Skeletal muscle satellite cell (primary cell): ENCODE measurements around the gene PATZ1.

Experiments used
- H3K27me3 ChIP-seq: 2 replicates; pipeline ENCODE4 v1.7.0; 2013; ENCODE audit warnings: low read length; ENCODE audit not compliant: control insufficient read depth, insufficient read depth
- H3K36me3 ChIP-seq: 2 replicates; pipeline ENCODE4 v1.7.0; 2013; ENCODE audit warnings: mild to moderate bottlenecking, control low read depth, low read length; ENCODE audit not compliant: insufficient read depth
- H3K4me1 ChIP-seq: 2 replicates; pipeline ENCODE4 v1.7.0; 2013; ENCODE audit warnings: low read length; ENCODE audit not compliant: control insufficient read depth, insufficient read depth
- H3K4me2 ChIP-seq: 2 replicates; pipeline ENCODE4 v1.7.0; 2013; ENCODE audit warnings: mild to moderate bottlenecking, low read length
- H3K4me3 ChIP-seq: 2 replicates; pipeline ENCODE4 v1.7.0; 2013; ENCODE audit warnings: low read length
- H3K9ac ChIP-seq: 2 replicates; pipeline ENCODE4 v1.7.0; 2013; ENCODE audit warnings: mild to moderate bottlenecking, low read depth, low read length, moderate library complexity
- H3K9me3 ChIP-seq: replicated peaks from 2 replicates; pipeline ENCODE4 v1.7.0; 2013; ENCODE audit warnings: mild to moderate bottlenecking, control low read depth, low read length

Gene PATZ1

DNA sequence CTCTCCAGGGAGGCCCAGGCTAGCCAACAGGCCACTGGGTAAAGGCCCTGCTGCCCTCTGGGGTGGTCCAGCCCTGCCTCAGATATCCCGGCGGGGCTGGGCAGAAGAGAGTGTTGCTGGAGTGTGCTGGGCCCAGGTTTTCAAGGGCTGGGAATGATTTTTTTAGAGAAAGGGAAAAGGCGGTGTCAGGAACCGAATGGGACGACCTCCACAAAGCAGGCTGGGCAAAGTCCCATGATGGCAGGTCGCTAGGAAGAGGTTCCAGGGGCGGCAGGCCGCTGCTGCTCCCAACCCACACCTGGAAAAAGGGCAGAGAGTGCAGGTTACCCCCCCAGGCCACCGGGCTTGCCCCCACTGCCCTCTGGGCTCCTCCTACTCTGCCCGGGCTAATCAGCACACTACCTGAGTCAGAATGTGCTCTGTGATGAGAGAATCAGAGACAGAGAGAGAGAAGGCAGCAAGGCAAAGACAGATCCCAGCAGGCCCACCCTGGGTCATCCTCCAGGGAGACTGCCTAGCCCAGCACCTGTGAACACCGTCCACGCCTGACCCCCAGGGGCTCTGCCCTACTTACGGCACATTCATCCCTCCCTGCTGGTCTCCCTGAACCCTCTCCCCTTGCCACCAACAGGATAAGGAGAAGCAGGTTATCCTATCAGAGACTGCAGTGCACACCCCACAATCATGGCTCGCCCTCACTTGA, 4.6 kb downstream of the PATZ1 start:
- H3K27me3 ChIP-seq = no peaks in the 10 kb centered on the region
- H3K4me2 ChIP-seq = no peak overlapping the region
- peaks cover 38% of the 10 kb centered on the region for H3K36me3 ChIP-seq
- no peaks in the 10 kb centered on the region for H3K9me3 ChIP-seq
- H3K4me1 ChIP-seq = peaks cover 28% of the 10 kb centered on the region
- H3K4me3 ChIP-seq = no peak overlapping the region
- H3K9ac ChIP-seq = no peak overlapping the region

DNA sequence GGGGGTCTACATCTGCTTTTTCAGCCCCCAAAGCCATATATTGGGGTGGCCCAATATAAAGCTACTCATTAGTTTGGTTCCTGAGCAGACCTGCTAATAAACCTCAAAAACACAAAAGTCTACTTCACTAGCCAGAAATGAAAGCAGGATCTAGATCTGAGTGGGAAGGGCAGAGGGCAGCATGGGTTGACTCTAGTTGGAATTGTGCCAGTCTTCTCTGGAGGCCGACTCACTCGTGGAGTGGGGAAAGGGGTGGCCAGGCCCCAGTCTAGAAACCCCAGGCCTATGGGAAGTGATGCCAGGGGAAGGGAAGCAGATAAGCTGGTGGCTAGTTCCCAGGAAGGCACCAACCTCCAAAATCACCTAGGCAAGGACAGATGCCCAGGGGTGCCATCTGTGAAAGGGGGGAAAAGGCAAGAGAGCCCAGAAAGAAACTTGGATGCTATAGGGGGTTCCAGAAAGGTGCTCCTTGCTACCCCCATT, 5.3 kb downstream of the PATZ1 start:
- Histone ChIP-seq H3K4me3 (no peak overlapping the region), H3K4me2 (no peak overlapping the region), H3K9ac (no peak overlapping the region), H3K27me3 (no peaks in the 10 kb centered on the region), H3K9me3 (no peaks in the 10 kb centered on the region), H3K4me1 (peaks cover 28% of the 10 kb centered on the region), H3K36me3 (peaks cover 43% of the 10 kb centered on the region)

DNA sequence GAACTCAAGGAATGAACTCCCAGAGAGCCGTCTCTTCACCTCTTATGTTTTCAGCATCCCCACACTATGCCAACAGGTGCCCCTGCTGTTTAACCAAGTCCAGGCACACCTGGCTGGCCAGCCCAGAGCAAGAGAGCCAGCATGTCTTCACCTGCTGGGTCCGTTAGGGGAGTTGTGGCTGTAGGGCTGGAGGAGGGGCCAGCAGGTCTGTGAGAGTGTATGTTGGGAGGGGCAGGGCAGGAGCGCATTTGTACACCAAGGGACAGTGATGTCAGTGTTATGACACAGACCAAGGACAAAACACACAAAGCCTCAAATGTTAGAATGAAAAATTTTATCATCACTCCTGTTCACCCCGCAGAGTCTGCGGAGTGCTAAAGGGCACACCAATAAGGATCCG, 5.8 kb downstream of the PATZ1 start:
- H3K4me1 ChIP-seq = peaks cover 27% of the 10 kb centered on the region
- H3K27me3 ChIP-seq = no peaks in the 10 kb centered on the region
- H3K4me3 ChIP-seq = no peak overlapping the region
- H3K9me3 ChIP-seq = no peaks in the 10 kb centered on the region
- no peak overlapping the region for H3K9ac ChIP-seq
- H3K4me2 ChIP-seq = no peak overlapping the region
- peaks cover 47% of the 10 kb centered on the region for H3K36me3 ChIP-seq

DNA sequence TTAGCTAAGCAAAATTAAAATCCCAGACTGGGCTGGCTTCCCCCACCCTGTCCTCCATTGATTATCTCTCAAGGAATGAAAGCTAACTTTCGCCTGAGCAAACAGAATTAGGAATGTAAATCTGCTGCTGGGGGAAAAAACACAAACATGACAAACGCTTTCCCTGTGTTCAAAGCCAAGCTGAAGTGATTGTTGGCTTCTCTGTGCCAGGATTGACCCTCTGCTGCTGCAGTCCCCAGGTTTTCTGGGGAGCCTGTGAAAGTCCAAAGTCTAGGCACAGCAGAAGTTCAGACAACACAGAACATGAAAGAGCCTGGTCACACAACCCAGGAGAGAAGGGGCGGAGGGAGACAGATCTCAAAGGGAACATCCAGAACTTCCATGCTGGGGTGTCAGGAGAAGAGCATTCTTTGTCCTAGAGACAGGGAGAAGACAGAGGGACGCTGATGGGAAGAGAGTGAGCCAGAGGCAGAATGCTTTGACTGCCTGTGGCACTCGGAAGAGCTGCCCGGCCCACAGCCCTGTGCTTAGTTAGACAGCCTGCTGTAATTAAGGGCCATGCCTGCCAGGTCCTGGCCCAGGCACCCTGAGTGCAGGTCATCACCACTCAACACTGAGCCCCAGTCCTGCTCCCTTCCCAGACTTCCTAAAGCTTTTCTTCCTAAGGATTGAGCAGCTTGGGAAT, 6.9 kb downstream of the PATZ1 start:
- Histone ChIP-seq H3K4me3 (no peak overlapping the region), H3K36me3 (peaks cover 52% of the 10 kb centered on the region), H3K4me2 (no peak overlapping the region), H3K9ac (no peak overlapping the region), H3K27me3 (no peaks in the 10 kb centered on the region), H3K4me1 (peaks cover 16% of the 10 kb centered on the region), H3K9me3 (no peaks in the 10 kb centered on the region)

DNA sequence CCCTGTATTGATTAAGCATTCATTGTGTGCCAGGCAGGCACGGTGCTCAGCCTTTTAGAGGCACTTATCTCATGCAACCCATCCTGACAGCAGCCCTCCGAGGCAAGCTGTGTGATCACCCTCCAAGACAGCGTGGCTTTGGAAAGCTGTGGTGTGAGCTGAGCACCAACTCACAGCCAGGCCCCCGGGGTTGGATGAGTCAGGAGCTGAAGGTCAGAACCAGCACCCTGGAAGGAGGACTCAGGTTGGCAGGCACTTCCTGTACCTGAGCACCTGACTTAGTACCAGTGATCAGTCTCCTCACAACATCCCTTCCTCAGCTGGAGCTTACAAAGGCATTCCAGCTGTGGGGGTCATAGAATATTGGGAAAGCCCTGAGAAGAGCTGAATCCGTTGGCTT, 9.0 kb downstream of the PATZ1 start:
- Histone ChIP-seq H3K4me2 (no peak overlapping the region), H3K4me3 (no peak overlapping the region), H3K9me3 (no peaks in the 10 kb centered on the region), H3K4me1 (peaks cover 11% of the 10 kb centered on the region), H3K27me3 (no peaks in the 10 kb centered on the region), H3K36me3 (peaks cover 47% of the 10 kb centered on the region), H3K9ac (no peak overlapping the region)

DNA sequence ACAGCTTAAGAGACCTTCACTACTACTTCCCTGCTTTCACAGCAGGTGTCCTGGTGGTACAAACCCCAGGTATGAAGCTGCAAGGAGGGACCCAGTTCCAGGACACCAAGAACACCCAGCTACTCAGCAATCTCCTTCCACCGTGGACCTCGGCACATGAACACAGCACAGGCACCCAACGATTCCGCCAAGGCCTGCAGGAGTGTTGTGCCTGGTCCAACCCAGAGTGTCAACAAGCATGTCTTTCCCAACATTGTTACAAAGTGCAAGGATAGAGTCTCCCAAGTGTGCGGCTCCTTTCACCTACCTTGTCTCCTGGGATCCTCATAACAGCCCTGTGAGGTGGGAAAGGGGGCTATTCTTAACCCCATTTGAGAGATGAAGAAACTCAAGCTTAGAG, 11.8 kb downstream of the PATZ1 start:
- Histone ChIP-seq H3K4me2 (no peak overlapping the region), H3K4me1 (peaks cover 11% of the 10 kb centered on the region), H3K9ac (no peak overlapping the region), H3K4me3 (no peak overlapping the region), H3K36me3 (peaks cover 42% of the 10 kb centered on the region), H3K27me3 (no peaks in the 10 kb centered on the region), H3K9me3 (no peaks in the 10 kb centered on the region)

DNA sequence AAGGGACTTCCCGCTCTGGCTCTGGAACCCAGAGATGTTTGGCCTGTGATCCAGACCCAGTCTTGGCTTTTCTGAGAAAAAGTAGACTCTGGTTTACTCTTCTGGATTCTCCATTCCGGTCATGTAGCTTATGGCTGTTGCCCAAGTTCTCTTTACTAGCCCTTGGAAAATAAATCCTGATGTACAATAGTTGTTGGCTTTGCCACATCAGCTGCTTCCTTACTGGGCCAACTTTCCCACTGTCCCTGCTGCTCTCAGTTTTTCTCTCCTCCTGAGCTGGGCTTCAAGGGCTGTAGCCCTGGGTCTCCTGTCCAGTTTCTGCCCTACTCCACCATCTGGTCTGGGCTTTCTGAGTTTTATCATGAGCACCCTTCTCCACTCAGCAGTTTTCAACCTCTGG, 12.5 kb downstream of the PATZ1 start:
- H3K9me3 ChIP-seq = no peaks in the 10 kb centered on the region
- H3K27me3 ChIP-seq = no peaks in the 10 kb centered on the region
- no peak overlapping the region for H3K9ac ChIP-seq
- no peak overlapping the region for H3K4me3 ChIP-seq
- H3K36me3 ChIP-seq = peaks cover 48% of the 10 kb centered on the region
- H3K4me1 ChIP-seq = peaks cover 12% of the 10 kb centered on the region
- H3K4me2 ChIP-seq = no peak overlapping the region

DNA sequence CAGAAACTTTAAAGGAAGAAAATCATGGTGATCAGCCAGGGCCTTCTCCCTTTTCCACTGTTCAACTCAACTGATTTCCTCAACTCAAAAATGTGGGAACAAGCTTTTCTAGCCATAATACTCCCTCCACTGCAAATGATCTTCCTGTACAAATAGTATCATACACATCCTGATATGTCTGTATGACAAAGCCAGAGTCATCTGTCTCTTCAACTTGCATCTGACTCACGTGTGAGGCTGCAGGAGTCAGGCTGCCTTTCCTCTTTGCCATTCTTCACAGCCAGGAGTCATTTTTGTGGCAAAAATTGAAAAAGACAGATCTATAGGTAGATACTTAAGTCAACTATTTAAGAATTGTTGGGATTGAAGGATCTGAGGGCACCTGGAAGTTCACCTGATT, 13.3 kb downstream of the PATZ1 start:
- H3K9me3 ChIP-seq = no peaks in the 10 kb centered on the region
- H3K4me2 ChIP-seq = no peak overlapping the region
- H3K9ac ChIP-seq = no peak overlapping the region
- peaks cover 14% of the 10 kb centered on the region for H3K4me1 ChIP-seq
- H3K27me3 ChIP-seq = no peaks in the 10 kb centered on the region
- no peak overlapping the region for H3K4me3 ChIP-seq
- H3K36me3 ChIP-seq = peaks cover 50% of the 10 kb centered on the region

DNA sequence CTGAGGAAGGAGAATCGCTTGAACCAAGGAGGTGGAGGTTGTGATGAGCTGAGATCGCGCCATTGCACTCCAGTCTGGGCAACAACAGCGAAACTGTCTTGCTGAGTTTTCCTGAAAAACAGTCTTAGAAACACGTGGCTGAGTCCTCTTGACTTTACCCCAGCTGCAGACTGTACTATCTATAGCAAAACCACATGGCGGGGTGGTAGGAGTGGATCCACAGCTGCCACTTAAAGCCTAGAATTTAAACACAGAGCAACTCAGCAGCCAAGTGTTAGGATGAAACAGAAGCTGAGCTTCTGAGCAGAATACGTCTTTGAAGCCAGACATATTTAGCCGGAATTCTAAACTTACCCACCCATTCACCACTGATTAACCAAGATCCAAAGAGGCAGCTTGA, 14.1 kb downstream of the PATZ1 start:
- Histone ChIP-seq H3K9ac (no peak overlapping the region), H3K4me1 (peaks cover 12% of the 10 kb centered on the region), H3K36me3 (peaks cover 51% of the 10 kb centered on the region), H3K4me3 (no peak overlapping the region), H3K4me2 (no peak overlapping the region), H3K9me3 (no peaks in the 10 kb centered on the region), H3K27me3 (no peaks in the 10 kb centered on the region)

DNA sequence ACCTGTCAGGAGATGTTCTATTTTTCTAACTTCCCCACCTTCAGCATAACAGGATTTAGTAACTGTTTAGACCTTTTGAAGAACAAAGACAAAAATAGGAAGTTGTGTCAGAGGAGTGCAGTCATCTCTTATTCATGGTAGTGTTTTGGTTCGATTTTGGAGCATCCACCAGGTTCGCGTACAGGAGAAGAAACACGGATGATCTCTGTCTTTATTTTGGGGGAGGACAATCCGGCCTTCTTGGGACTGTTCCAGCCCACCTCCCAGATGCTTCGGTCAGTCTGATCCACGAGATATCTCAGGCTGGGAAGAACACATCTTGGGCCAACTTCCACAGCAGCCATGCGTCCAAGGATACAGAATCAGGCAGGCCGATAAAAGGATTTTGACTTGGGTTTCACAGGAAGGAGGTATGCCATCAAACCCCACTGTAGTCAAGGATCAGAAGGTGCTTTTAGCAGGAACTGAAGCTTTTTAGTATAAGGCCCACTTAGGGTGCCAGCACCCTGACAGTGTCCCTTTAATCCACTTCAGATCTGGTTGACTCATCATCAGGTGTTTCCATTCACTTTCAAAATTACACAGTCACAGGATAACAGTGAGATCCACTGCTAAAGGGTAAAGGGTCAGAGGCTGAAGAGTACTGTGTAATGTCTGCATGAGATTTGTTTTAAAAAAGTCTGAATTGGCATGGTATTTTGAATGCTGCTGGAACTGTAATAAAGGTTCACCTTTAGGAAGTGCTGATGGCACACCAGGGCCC, 16.5 kb downstream of the PATZ1 start:
- Histone ChIP-seq H3K4me3 (no peak overlapping the region), H3K36me3 (peaks cover 50% of the 10 kb centered on the region), H3K9me3 (no peaks in the 10 kb centered on the region), H3K27me3 (no peaks in the 10 kb centered on the region), H3K4me1 (peaks cover 12% of the 10 kb centered on the region), H3K4me2 (no peak overlapping the region), H3K9ac (no peak overlapping the region)

DNA sequence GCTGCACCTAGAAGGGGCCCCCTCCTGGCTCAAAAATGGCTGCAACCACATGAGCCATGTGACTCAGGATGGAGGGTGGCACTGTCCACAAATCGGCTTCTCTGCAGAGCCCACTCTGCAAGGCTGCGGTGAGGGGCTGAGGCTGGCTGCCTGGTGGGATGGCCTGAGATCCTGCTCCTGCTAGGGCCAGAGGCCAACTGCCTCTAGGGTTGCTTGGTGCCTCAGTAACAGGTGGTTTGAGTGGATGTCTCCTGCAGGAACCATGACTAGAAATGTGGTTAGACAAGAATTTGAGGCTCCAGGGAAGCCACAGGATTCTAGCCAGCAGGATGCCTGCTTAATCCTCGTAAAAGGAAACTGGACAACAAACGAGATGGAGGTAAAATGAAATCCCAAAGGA, 17.1 kb downstream of the PATZ1 start:
- Histone ChIP-seq H3K4me2 (no peak overlapping the region), H3K9ac (no peak overlapping the region), H3K27me3 (no peaks in the 10 kb centered on the region), H3K9me3 (no peaks in the 10 kb centered on the region), H3K4me1 (peaks cover 12% of the 10 kb centered on the region), H3K4me3 (no peak overlapping the region), H3K36me3 (peaks cover 44% of the 10 kb centered on the region)
